IPS-18a (cell line): ENCODE measurements around the gene ZNF423.

ENCODE experiments used
- H3K27ac ChIP-seq: one replicate; pipeline ENCODE4 v1.5.1; 2013; ENCODE audit warnings: low read length
- H3K27me3 ChIP-seq: one replicate; pipeline ENCODE4 v1.6.1; 2013; ENCODE audit warnings: mild to moderate bottlenecking, low read length; ENCODE audit not compliant: control insufficient read depth, insufficient read depth
- H3K36me3 ChIP-seq: one replicate; pipeline ENCODE4 v1.6.1; 2013; ENCODE audit warnings: low read depth, low read length; ENCODE audit not compliant: control insufficient read depth
- H3K4me1 ChIP-seq: one replicate; pipeline ENCODE4 v1.6.1; 2013; ENCODE audit warnings: low read depth, low read length; ENCODE audit not compliant: control insufficient read depth
- H3K4me3 ChIP-seq: one replicate; pipeline ENCODE4 v1.5.1; 2013; ENCODE audit warnings: low read length
- H3K9ac ChIP-seq: one replicate; pipeline ENCODE4 v1.6.1; 2013; ENCODE audit warnings: mild to moderate bottlenecking, low read length, moderate library complexity
- H3K9me3 ChIP-seq: one replicate; pipeline ENCODE4 v1.6.1; 2013; ENCODE audit warnings: low read depth, low read length; ENCODE audit not compliant: control insufficient read depth

Gene ZNF423

GRCh38 chr16:49704586-49705155, 151.2 kb downstream of the ZNF423 start:
- H3K4me1 ChIP-seq, result peaks cover 57% of the 10 kb centered on the region
- no peaks in the 10 kb centered on the region for H3K27me3 ChIP-seq
- H3K9me3 ChIP-seq, result no peaks in the 10 kb centered on the region
- H3K27ac ChIP-seq, result no peak overlapping the region
- no peak overlapping the region for H3K4me3 ChIP-seq
- no peaks in the 10 kb centered on the region for H3K36me3 ChIP-seq
- no peak overlapping the region for H3K9ac ChIP-seq

DNA sequence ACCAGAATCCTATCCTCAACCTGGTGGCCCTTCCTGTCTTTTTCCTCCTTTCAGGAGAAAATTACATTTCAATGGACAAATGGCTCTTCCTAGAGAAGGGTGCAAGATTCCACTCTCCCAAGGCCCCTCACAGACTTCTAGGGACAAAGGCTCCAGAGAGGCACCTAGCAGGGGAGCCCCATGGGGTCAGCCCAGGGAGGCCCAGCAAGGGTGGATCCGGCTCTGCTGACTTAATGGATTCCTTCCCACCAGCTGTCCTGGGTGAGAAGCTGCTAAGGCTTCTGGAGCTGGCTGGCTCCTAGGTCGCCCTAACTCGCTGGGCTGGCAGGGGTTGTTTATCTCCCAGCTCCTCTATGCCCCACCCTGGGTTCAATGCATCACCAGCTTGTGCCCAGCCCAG, 152.4 kb downstream of the ZNF423 start:
- Histone ChIP-seq H3K9ac (no peak overlapping the region), H3K36me3 (no peaks in the 10 kb centered on the region), H3K27ac (no peak overlapping the region), H3K4me1 (peaks cover 62% of the 10 kb centered on the region), H3K27me3 (no peaks in the 10 kb centered on the region), H3K4me3 (no peak overlapping the region), H3K9me3 (no peaks in the 10 kb centered on the region)

DNA sequence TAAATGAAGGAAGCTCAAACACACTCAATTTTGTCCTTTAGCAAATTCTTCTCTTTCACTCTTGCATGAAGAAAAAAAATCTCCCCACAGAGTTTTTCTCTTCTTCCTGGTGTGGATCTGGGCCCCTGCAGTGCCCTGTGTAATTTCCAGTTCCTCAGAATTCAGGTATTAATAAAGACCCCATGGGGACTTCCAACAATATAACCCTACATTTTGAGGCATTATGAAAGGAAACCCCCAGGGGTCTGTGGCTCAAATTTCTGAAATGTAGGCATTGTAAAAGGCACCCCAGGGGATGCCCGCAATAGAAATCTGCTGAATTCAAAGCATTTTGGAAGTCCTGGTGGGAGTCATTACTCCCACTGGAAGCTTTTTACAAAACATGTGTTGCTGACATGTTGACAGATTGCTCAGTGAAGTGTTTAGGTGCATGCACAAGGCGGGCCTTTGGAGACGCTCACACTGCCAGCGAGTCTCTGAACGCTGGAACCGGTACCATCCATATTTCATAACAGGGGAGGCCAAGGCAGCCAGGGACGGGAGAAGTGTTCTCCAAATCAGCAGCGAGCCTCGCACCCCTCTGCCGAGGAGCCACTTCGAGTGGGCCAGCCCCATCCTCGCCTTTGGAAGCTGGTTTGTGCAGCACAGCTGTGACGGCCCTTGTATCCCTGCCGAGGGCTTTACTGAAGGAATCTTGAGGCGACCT, 154.0 kb downstream of the ZNF423 start:
- Histone ChIP-seq H3K27me3 (no peaks in the 10 kb centered on the region), H3K27ac (peak overlapping the region; percentile 82), H3K36me3 (no peaks in the 10 kb centered on the region), H3K4me3 (peak overlapping the region; percentile 48), H3K4me1 (peaks cover 78% of the 10 kb centered on the region), H3K9me3 (no peaks in the 10 kb centered on the region), H3K9ac (peak overlapping the region; percentile 62)

GRCh38 chr16:49701065-49701685, 154.7 kb downstream of the ZNF423 start:
- Histone ChIP-seq H3K36me3 (no peaks in the 10 kb centered on the region), H3K27ac (peak overlapping the region; percentile 82), H3K27me3 (no peaks in the 10 kb centered on the region), H3K4me1 (peaks cover 85% of the 10 kb centered on the region), H3K4me3 (peak overlapping the region; percentile 48), H3K9ac (peak overlapping the region; percentile 62), H3K9me3 (no peaks in the 10 kb centered on the region)

DNA sequence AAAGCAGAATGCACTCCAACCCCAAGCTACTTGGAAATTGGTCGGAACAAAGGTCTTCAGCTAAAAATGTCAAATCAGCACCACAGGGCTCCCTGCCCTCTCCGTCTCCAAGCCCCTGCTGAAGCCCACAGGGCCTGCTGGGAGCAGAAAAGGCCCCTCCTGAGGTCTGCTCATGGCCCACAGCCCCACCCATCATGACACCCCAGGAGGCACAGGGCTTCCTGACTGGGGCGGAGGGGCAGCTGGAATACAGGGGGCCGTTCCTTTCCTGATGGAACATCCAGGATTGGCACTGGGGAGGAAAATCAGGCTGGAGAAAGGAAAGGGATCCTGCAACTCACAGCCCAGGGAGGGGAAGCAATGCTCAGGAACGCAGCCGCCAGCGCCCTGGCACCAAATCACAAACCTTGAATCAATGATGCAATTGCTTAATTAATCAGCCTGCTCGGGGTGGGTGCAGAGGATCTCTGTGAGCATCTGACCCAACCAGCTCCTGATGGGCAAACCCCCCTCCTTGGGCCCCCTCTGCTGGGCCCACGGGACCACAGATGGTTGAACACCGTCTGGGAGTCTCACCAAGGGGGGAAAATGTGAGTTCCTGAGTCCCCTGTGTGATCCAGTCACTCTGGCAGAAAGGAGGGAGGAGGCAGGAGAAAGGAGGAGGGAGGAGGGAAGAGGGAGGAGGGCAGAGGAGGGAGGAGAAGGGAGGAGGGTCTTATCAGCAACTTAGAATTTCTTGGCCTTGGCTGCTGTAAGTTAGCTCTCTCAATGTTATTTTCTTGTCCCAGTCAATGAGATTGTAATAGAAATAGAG, 155.5 kb downstream of the ZNF423 start:
- Histone ChIP-seq H3K27ac (peak overlapping the region; percentile 82), H3K27me3 (no peaks in the 10 kb centered on the region), H3K4me3 (peak overlapping the region; percentile 48)

DNA sequence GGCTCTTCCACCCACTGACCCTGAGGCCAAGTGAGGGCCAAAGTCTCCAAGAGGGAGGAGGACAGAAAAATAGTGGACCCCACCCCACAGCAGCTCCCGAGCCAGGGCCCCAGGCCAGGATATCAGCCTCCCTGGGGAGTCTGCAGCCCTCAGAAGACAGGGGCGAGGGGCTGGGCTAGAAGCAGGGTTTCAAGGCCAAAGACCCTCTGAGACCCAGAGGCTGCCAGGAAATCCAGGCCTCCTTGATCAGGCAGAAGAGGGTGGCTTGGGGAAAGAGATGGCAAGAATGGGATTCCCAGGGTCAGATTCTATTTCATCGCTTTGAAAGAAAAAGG, 156.1 kb downstream of the ZNF423 start:
- Histone ChIP-seq H3K27ac (peak overlapping the region; percentile 82), H3K9ac (peak overlapping the region; percentile 51), H3K4me1 (peaks cover 92% of the 10 kb centered on the region), H3K36me3 (no peaks in the 10 kb centered on the region), H3K27me3 (no peaks in the 10 kb centered on the region), H3K4me3 (no peak overlapping the region), H3K9me3 (no peaks in the 10 kb centered on the region)

More for the DNA sequence above, 155.5 kb downstream of the ZNF423 start:
- H3K36me3 ChIP-seq, result no peaks in the 10 kb centered on the region
- H3K9ac ChIP-seq, result peak overlapping the region; percentile 62
- H3K4me1 ChIP-seq, result peaks cover 92% of the 10 kb centered on the region
- no peaks in the 10 kb centered on the region for H3K9me3 ChIP-seq

- Histone ChIP-seq H3K27me3 (no peaks in the 10 kb centered on the region), H3K4me1 (peaks cover 85% of the 10 kb centered on the region), H3K9ac (peak overlapping the region; percentile 51), H3K36me3 (no peaks in the 10 kb centered on the region), H3K4me3 (no peak overlapping the region), H3K9me3 (no peaks in the 10 kb centered on the region), H3K27ac (peak overlapping the region; percentile 82)
These were observed 156.7 kb downstream of the ZNF423 start for GRCh38 chr16:49698931-49699840.

DNA sequence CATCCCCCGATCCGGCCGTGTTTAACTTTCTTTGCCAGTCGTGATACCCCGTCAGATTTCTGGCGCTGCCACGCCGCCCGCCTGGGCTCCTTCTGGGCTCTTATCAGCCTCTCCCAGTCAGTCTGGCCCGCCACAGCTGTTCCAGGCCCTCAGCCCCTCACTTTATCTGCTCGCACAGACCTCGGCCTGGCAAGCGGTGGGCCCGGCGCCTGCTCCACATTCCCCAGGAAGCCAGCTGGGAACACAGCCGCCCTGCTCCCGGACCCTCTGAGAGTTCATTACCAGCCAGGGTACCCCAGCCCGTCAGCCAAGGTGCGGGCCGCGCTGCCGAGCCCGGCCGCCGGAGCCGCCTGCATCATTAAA, 157.5 kb downstream of the ZNF423 start:
- Histone ChIP-seq H3K27me3 (no peaks in the 10 kb centered on the region), H3K9me3 (no peaks in the 10 kb centered on the region), H3K9ac (peak overlapping the region; percentile 51), H3K36me3 (no peaks in the 10 kb centered on the region), H3K27ac (peak overlapping the region; percentile 63), H3K4me1 (peaks cover 78% of the 10 kb centered on the region), H3K4me3 (no peak overlapping the region)

GRCh38 chr16:49697631-49698452, 158.1 kb downstream of the ZNF423 start:
- Histone ChIP-seq H3K9me3 (no peaks in the 10 kb centered on the region), H3K9ac (peak overlapping the region; percentile 51), H3K4me3 (no peak overlapping the region), H3K36me3 (no peaks in the 10 kb centered on the region), H3K27me3 (no peaks in the 10 kb centered on the region), H3K4me1 (peaks cover 72% of the 10 kb centered on the region), H3K27ac (no peak overlapping the region)

- H3K4me1 ChIP-seq, result peaks cover 61% of the 10 kb centered on the region
- H3K4me3 ChIP-seq, result peak overlapping the region; percentile 18
- peak overlapping the region; percentile 41 for H3K9ac ChIP-seq
These were observed 159.4 kb downstream of the ZNF423 start for GRCh38 chr16:49696414-49697101.

More at GRCh38 chr16:49696414-49697101, 159.4 kb downstream of the ZNF423 start:
- peak overlapping the region; percentile 87 for H3K27ac ChIP-seq
- no peaks in the 10 kb centered on the region for H3K36me3 ChIP-seq
- no peaks in the 10 kb centered on the region for H3K27me3 ChIP-seq
- no peaks in the 10 kb centered on the region for H3K9me3 ChIP-seq
